Endothelial cell of umbilical vein (primary cell): ENCODE results near the gene ETNK2. TPM values are rescaled to one million over a fixed set of nuclear protein-coding genes. Genes with fewer than 3 reads are reported as not detected.

Source experiments
- BruUV-seq: library from RNA; stranded (reverse); fragments of 400-500 nt; replicated peaks from 2 replicates; lab custom pipeline; 2021; lab: Mats Ljungman, UMichigan
- CTCF ChIA-PET: fragments of 300-600, 350-600 bp; sonication (Branson Sonifier 250); formaldehyde crosslinking; loops from one replicate; lab custom pipeline; 2021; ENCODE audit warnings: antibody characterized with exemption, inconsistent platforms; lab: Charles Lee
- POLR2A ChIA-PET: fragments of 300-600, 350-600 bp; sonication (Branson Sonifier 250); formaldehyde crosslinking; loops from one replicate; lab custom pipeline; 2021; ENCODE audit warnings: antibody characterized with exemption, inconsistent platforms; lab: Charles Lee
- DNase-seq: peaks from one replicate; pipeline ENCODE4 v3.0.0-alpha.2; 2011; ENCODE audit warnings: low read depth, low spot score
- FAIRE-seq: peaks from 2 replicates; lab custom pipeline; 2011; peaks lifted over from hg19 to GRCh38; lab: Jason Lieb, UNC
- H2AFZ ChIP-seq: 2 replicates; pipeline ENCODE4 v1.6.0; 2012; ENCODE audit warnings: low read depth, low read length, control low read depth, inconsistent platforms
- H3K27ac ChIP-seq: 2 replicates; pipeline ENCODE4 v1.5.1; 2011; ENCODE audit warnings: low read depth, mild to moderate bottlenecking, control low read depth, low read length, moderate library complexity; ENCODE audit not compliant: insufficient read depth
- H3K27me3 ChIP-seq, 2 experiments: 2 replicates each; pipeline versions ENCODE4 v1.6.0 to v1.6.1; 2011; ENCODE audit warnings: low read length in 2 of 2, mixed read lengths in 1 of 2; ENCODE audit not compliant: control insufficient read depth in 2 of 2, insufficient read depth in 2 of 2
- H3K36me3 ChIP-seq, 2 experiments: 2 replicates in 1 of 2; 3 replicates in 1 of 2; pipeline ENCODE4 v1.5.1; 2011; ENCODE audit warnings: low read length in 2 of 2, mild to moderate bottlenecking in 1 of 2, moderate library complexity in 1 of 2; ENCODE audit not compliant: control insufficient read depth in 2 of 2, insufficient read depth in 2 of 2; ENCODE audit errors: extremely low read depth in 1 of 2
- H3K4me1 ChIP-seq: 3 replicates; pipeline ENCODE4 v1.5.1; 2011; ENCODE audit warnings: mild to moderate bottlenecking, low read length; ENCODE audit not compliant: control insufficient read depth, insufficient read depth; ENCODE audit errors: extremely low read depth
- H3K4me2 ChIP-seq: 2 replicates; pipeline ENCODE4 v1.6.1; 2011; ENCODE audit warnings: low read length, control low read depth, mixed read lengths; ENCODE audit not compliant: insufficient read depth
- H3K4me3 ChIP-seq, 3 experiments: fragments of 200-600 bp in 1 of 3; sonication (generic), shearing (Covaris generic) in 1 of 3; replicated peaks in 1 of 3; 2 replicates each; pipeline ENCODE4 v1.5.1; 2011 to 2016; ENCODE audit warnings: control low read depth in 3 of 3, low read length in 3 of 3, mild to moderate bottlenecking in 2 of 3, inconsistent platforms in 1 of 3, low read depth in 1 of 3, moderate library complexity in 1 of 3; ENCODE audit not compliant: insufficient read depth in 1 of 3
- H3K79me2 ChIP-seq: 2 replicates; pipeline ENCODE4 v1.6.0; 2012; ENCODE audit warnings: low read length, inconsistent platforms; ENCODE audit not compliant: control insufficient read depth, insufficient read depth
- H3K9ac ChIP-seq: replicated peaks from 2 replicates; pipeline ENCODE3; 2011; ENCODE audit warnings: low read length, control low read depth; ENCODE audit not compliant: insufficient read depth; ENCODE audit errors: extremely low read depth
- H3K9me1 ChIP-seq: replicated peaks from 3 replicates; pipeline ENCODE4 v1.6.0; 2011; ENCODE audit warnings: mild to moderate bottlenecking, low read length; ENCODE audit not compliant: control insufficient read depth, insufficient read depth; ENCODE audit errors: extremely low read depth
- H3K9me3 ChIP-seq: replicated peaks from 2 replicates; pipeline ENCODE4 v1.5.1; 2012; ENCODE audit warnings: low read length, inconsistent platforms; ENCODE audit not compliant: control insufficient read depth, insufficient read depth
- H4K20me1 ChIP-seq: replicated peaks from 2 replicates; pipeline ENCODE3; 2011; ENCODE audit warnings: mild to moderate bottlenecking, low read length; ENCODE audit not compliant: control insufficient read depth, insufficient read depth; ENCODE audit errors: extremely low read depth
- CTCF ChIP-seq, 2 donors: IDR thresholded peaks; 1 replicate in 1 of 2; 2 replicates in 1 of 2; pipeline ENCODE4 v1.5.1; 2011; ENCODE audit warnings: low read length in 2 of 2, mild to moderate bottlenecking in 2 of 2, moderate library complexity in 2 of 2, control low read depth in 1 of 2, inconsistent platforms in 1 of 2, low read depth in 1 of 2; ENCODE audit not compliant: insufficient read depth in 1 of 2; ENCODE audit errors: extremely low read depth in 1 of 2
- EZH2 ChIP-seq: IDR thresholded peaks from 2 replicates; pipeline ENCODE4 v1.6.1; 2012; ENCODE audit warnings: borderline replicate concordance, low read depth, mild to moderate bottlenecking, moderate library complexity, low read length, inconsistent platforms; ENCODE audit not compliant: severe bottlenecking
- FOS ChIP-seq: IDR thresholded peaks from 2 replicates; pipeline ENCODE4 v1.6.1; 2011; ENCODE audit warnings: mild to moderate bottlenecking, low read length, moderate library complexity, borderline replicate concordance; ENCODE audit not compliant: insufficient read depth
- GATA2 ChIP-seq: IDR thresholded peaks from 2 replicates; pipeline ENCODE4 v1.7.0; 2011; ENCODE audit warnings: low read depth, mild to moderate bottlenecking, moderate library complexity, mixed read lengths, low read length; ENCODE audit not compliant: insufficient read length, insufficient read depth
- JUN ChIP-seq: IDR thresholded peaks from 2 replicates; pipeline ENCODE4 v1.6.1; 2011; ENCODE audit warnings: borderline replicate concordance, low read depth; ENCODE audit not compliant: insufficient read length, insufficient read depth
- MAX ChIP-seq: IDR thresholded peaks from 2 replicates; pipeline ENCODE4 v1.6.1; 2011; ENCODE audit not compliant: insufficient read depth, insufficient read length
- dilution Hi-C: fragments of 300-500 bp; cut with MboI; formaldehyde crosslinking; loops from one replicate; pipeline ENCODE4 v1.15.0; 2019; ENCODE audit warnings: low sequenced_read_pairs; ENCODE audit not compliant: extremely low pct_ligation_motif_present
- intact Hi-C: fragments of 100-400 bp; cut with micrococcal nuclease; formaldehyde crosslinking; loops from one replicate; pipeline ENCODE4 v1.10.0; 2022
- polyA plus RNA-seq, 4 experiments: library from polyadenylated mRNA; depleted of rRNA in 3 of 4; stranded (reverse) in 3 of 4; unstranded in 1 of 4; fragments of >200 nt; gene quantifications; 2 replicates each; pipeline versions ENCODE4 v1.2.1 to v1.2.3, GENCODE V29; 2011 to 2012; ENCODE audit warnings: missing spikeins in 1 of 4
- total RNA-seq: library from RNA; stranded (reverse); gene quantifications from 2 replicates; pipeline ENCODE4 v1.2.3, GENCODE V29; 2021

The ETNK2 gene
- total and polyA plus RNA-seq, 2 donors (not counting 3 experiments of a cell fraction or from before 2014, with no cell fraction given): 13.5 to 27.5 TPM

- TF ChIP-seq MAX (no peak), FOS (no peak), JUN (no peak), GATA2 (no peak), CTCF (IDR thresholded peaks at IDR 0.05; ENCODE audit: extremely low read depth in 1 of 2, insufficient read depth in 1 of 2, low read depth in 1 of 2, low read length in 2 of 2) (no peak), EZH2 (no peak)
- ChIA-PET POLR2A (no interaction called here), CTCF (interaction anchor here (0.6 to 26.7 kb wide), 4 partner anchors 8 to 32 kb away, joined by 3 to 770 read pairs (median 4); no protein-coding TSS in a partner anchor)
- no peak overlapping the region for H3K9ac ChIP-seq
- BruUV-seq: no TSS peak
- no peak overlapping the region for H3K27ac ChIP-seq
- peaks cover 3% of the 10 kb centered on the region for H3K9me3 ChIP-seq
- peaks cover 17% of the 10 kb centered on the region for H3K4me1 ChIP-seq
- no peaks in the 10 kb centered on the region for H4K20me1 ChIP-seq
- peak; percentile 40 for FAIRE-seq
- no peak for DNase-seq
- H3K27me3 ChIP-seq: no peaks in the 10 kb centered on the region
- H3K4me3 ChIP-seq: no peak overlapping the region
- intact Hi-C loops (no loop called here), dilution Hi-C loops (loop anchor here (25.0 kb wide), 1 partner anchor 167 kb away; no protein-coding TSS in a partner anchor)
- no peaks in the 10 kb centered on the region for H3K9me1 ChIP-seq
- H3K4me2 ChIP-seq: no peak overlapping the region
- no peak overlapping the region for H2AFZ ChIP-seq
- no peaks in the 10 kb centered on the region for H3K79me2 ChIP-seq
- H3K36me3 ChIP-seq: no peaks in the 10 kb centered on the region
Observed at GRCh38 chr1:204170494-204171155, 18.8 kb upstream of the ETNK2 start.
